A549 (cell line): ENCODE measurements around the gene ESRRG.

ENCODE experiments used
- CBX2 ChIP-seq: fragments of 200-600 bp; sonication (generic); IDR thresholded peaks from 2 replicates; pipeline ENCODE4 v1.6.1; 2016; ENCODE audit warnings: low read depth, mild to moderate bottlenecking, borderline replicate concordance
- CHD2 ChIP-seq: fragments of 150-350 bp; IDR thresholded peaks from 2 replicates; pipeline ENCODE4 v1.6.1; 2014; ENCODE audit warnings: low read length; ENCODE audit not compliant: partially characterized antibody
- CTCF ChIP-seq: fragments of >200 bp; sonication (Bioruptor Twin); formaldehyde crosslinking; IDR thresholded peaks from 3 replicates; pipeline ENCODE4 v1.5.1; 2016
- E2F6 ChIP-seq: IDR thresholded peaks from 2 replicates; pipeline ENCODE4 v1.6.1; 2012; ENCODE audit warnings: low read depth, borderline replicate concordance
- ELK1 ChIP-seq: fragments of 150-350 bp; IDR thresholded peaks from 2 replicates; pipeline ENCODE4 v1.6.1; 2014; ENCODE audit warnings: low read depth, mild to moderate bottlenecking, low read length
- KDM1A ChIP-seq: fragments of 200-600 bp; sonication (generic); IDR thresholded peaks from 2 replicates; pipeline ENCODE4 v1.6.1; 2016; ENCODE audit warnings: low read depth, mild to moderate bottlenecking
- PHF8 ChIP-seq: fragments of 200-600 bp; sonication (generic); IDR thresholded peaks from 2 replicates; pipeline ENCODE4 v1.6.1; 2016; ENCODE audit warnings: low read depth, mild to moderate bottlenecking, antibody characterized with exemption, moderate library complexity, borderline replicate concordance
- POLR2A ChIP-seq: IDR thresholded peaks from 2 replicates; pipeline ENCODE4 v1.6.1; 2012; ENCODE audit warnings: mild to moderate bottlenecking, low read length
- RAD21 ChIP-seq, 2 experiments: fragments of >200 bp in 1 of 2; sonication (Bioruptor Twin) in 1 of 2; formaldehyde crosslinking in 1 of 2; IDR thresholded peaks in 1 of 2; conservative IDR thresholded peaks in 1 of 2; 2 replicates in 1 of 2; 3 replicates in 1 of 2; pipeline ENCODE4 v1.6.1; 2012 to 2018; ENCODE audit warnings: inconsistent platforms in 1 of 2
- REST ChIP-seq: fragments of 200-600 bp; sonication (generic); IDR thresholded peaks from 2 replicates; pipeline ENCODE4 v1.6.1; 2016; ENCODE audit warnings: antibody characterized with exemption, mild to moderate bottlenecking, moderate library complexity
- SMC3 ChIP-seq: fragments of >200 bp; sonication (Bioruptor Twin); formaldehyde crosslinking; IDR thresholded peaks from 3 replicates; pipeline ENCODE4 v1.6.1; 2018; ENCODE audit warnings: inconsistent platforms
- USF2 ChIP-seq: fragments of 450-650 bp; IDR thresholded peaks from 2 replicates; pipeline ENCODE4 v1.6.1; 2014; ENCODE audit warnings: antibody characterized with exemption
- ZFP36 ChIP-seq: fragments of 450-650 bp; IDR thresholded peaks from 2 replicates; pipeline ENCODE4 v1.6.1; 2014; ENCODE audit warnings: borderline replicate concordance; ENCODE audit not compliant: partially characterized antibody

GRCh38 chr1:216533776-216534175 lies 189.5 kb downstream of the ESRRG start:
- TF ChIP-seq USF2 (no peak), SMC3 (no peak), CTCF (no peak), POLR2A (no peak), REST (no peak), KDM1A (no peak), ELK1 (no peak), PHF8 (no peak), E2F6 (no peak), CBX2 (no peak), ZFP36 (no peak), CHD2 (no peak), RAD21 (conservative IDR thresholded peaks at IDR 0.05 in 1 of 2, IDR thresholded peaks at IDR 0.05 in 1 of 2) (no peak)
